GM12801 (cell line): ENCODE measurements around the gene CCDC8.

Experiments
- TF ChIP-seq, protein P1 (sequence below): IDR thresholded peaks from one replicate; pipeline ENCODE4 v1.5.1; 2011; ENCODE audit warnings: control low read depth; ENCODE audit not compliant: insufficient read length; ENCODE audit errors: extremely low read depth

Gene CCDC8, protein sequence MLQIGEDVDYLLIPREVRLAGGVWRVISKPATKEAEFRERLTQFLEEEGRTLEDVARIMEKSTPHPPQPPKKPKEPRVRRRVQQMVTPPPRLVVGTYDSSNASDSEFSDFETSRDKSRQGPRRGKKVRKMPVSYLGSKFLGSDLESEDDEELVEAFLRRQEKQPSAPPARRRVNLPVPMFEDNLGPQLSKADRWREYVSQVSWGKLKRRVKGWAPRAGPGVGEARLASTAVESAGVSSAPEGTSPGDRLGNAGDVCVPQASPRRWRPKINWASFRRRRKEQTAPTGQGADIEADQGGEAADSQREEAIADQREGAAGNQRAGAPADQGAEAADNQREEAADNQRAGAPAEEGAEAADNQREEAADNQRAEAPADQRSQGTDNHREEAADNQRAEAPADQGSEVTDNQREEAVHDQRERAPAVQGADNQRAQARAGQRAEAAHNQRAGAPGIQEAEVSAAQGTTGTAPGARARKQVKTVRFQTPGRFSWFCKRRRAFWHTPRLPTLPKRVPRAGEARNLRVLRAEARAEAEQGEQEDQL

GRCh38 chr19:46413262-46414031, at the start of gene CCDC8:
TSS of gene CCDC8 (minus strand) at chr19:46413564. CDS start at chr19:46412810, 754 bp downstream.
- TF ChIP-seq, protein P1, sequence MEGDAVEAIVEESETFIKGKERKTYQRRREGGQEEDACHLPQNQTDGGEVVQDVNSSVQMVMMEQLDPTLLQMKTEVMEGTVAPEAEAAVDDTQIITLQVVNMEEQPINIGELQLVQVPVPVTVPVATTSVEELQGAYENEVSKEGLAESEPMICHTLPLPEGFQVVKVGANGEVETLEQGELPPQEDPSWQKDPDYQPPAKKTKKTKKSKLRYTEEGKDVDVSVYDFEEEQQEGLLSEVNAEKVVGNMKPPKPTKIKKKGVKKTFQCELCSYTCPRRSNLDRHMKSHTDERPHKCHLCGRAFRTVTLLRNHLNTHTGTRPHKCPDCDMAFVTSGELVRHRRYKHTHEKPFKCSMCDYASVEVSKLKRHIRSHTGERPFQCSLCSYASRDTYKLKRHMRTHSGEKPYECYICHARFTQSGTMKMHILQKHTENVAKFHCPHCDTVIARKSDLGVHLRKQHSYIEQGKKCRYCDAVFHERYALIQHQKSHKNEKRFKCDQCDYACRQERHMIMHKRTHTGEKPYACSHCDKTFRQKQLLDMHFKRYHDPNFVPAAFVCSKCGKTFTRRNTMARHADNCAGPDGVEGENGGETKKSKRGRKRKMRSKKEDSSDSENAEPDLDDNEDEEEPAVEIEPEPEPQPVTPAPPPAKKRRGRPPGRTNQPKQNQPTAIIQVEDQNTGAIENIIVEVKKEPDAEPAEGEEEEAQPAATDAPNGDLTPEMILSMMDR: no peak

GRCh38 chr19:46461537-46461936, 48.2 kb upstream of the CCDC8 start:
- TF ChIP-seq, protein P1: no peak

- TF ChIP-seq, protein P1: no peak
These were observed 47.6 kb upstream of the CCDC8 start for GRCh38 chr19:46460981-46461380.

GRCh38 chr19:46460055-46460454, 46.7 kb upstream of the CCDC8 start:
- TF ChIP-seq, protein P1: no peak

DNA sequence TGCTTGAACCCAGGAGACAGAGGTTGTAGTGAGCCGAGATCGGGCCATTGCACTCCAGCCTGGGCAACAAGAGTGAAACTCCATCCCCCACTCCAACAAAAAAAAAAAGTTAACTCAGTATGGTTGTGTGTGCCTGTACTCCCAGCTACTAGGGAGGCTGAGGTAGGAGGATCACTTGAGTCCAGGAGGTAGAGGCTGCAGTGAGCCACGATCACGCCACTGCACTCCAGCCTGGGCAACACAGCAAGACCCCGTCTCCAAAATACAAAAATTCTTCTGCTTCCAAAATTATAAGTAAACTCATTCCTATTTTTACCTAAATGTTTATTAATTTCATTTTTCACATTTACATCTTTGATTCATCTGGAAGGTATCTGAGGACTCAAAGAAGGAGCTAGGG, 43.6 kb upstream of the CCDC8 start:
- TF ChIP-seq, protein P1: no peak

- TF ChIP-seq, protein P1: no peak
These were observed 40.9 kb upstream of the CCDC8 start for GRCh38 chr19:46454244-46454643.

- TF ChIP-seq, protein P1: no peak
These were observed 40.3 kb upstream of the CCDC8 start for GRCh38 chr19:46453661-46454060.
